ENCODE results near the gene FCER2.
A peak's percentile ranks its signal among the peaks of the same experiment; 100 is the strongest.

FCER2 gene

GRCh38 chr19:7676376-7676775 lies 25.6 kb downstream of the FCER2 start:
- DNase-seq = peak in 1 of 2 donors; percentile 29

- DNase-seq = peak; percentile 56 to 76
Measured at GRCh38 chr19:7674010-7675005, 27.6 kb downstream of the FCER2 start.

DNA sequence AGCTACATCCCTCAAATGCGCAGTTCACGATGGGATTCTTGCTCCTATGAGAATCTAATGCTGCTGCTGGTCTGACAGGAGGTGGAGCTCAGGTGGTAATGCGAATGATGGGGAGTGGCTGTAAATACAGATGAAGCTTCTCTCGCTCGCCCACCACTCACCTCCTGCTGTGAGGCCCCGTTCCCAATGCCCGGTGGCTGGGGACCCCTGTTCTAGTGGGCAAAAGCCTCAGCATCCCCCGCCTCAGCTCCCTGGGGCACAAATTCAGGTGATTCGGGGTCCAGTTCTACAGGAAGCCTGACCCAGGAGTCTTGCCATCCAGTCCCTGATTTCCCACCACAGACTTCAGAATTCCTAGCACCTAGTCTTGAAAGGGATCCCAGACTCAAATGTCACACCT lies 29.4 kb downstream of the FCER2 start:
- DNase-seq = no peak

GRCh38 chr19:7670790-7671189 lies 31.1 kb downstream of the FCER2 start:
- DNase-seq = no peak

GRCh38 chr19:7670150-7670783 lies 31.7 kb downstream of the FCER2 start:
- DNase-seq = peak; percentile 34 to 50

DNA sequence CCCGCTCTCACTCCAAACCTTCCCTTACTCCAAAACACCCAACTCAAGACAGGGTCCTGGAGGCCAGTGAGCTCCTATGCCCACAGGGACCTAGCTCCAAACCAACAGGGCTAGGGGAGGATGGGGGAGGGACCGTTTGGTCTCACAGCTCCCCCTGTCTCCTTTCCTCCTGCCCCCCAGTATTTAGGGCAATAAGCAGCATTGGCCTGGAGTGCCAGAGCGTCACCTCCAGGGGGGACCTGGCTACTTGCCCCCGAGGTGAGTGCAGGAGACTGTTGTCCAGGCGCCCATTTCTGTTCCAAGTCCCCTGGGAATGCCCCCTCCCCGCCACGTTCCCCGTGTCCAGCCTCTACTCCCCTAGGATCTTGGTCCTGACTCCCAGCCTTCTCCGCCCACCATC lies 32.3 kb downstream of the FCER2 start:
- DNase-seq = no peak

- no peak for DNase-seq
Measured at GRCh38 chr19:7668842-7669241, 33.1 kb downstream of the FCER2 start, which contains the start of gene RETN. TSS of gene RETN (plus strand) at chr19:7669049. CDS start at chr19:7669327, 278 bp downstream.

GRCh38 chr19:7665076-7665475 lies 36.9 kb downstream of the FCER2 start:
- DNase-seq = no peak

- no peak for DNase-seq
Measured at GRCh38 chr19:7663706-7664105, 38.2 kb downstream of the FCER2 start.

- no peak for DNase-seq
Measured at GRCh38 chr19:7662657-7663056, 39.3 kb downstream of the FCER2 start.

DNA sequence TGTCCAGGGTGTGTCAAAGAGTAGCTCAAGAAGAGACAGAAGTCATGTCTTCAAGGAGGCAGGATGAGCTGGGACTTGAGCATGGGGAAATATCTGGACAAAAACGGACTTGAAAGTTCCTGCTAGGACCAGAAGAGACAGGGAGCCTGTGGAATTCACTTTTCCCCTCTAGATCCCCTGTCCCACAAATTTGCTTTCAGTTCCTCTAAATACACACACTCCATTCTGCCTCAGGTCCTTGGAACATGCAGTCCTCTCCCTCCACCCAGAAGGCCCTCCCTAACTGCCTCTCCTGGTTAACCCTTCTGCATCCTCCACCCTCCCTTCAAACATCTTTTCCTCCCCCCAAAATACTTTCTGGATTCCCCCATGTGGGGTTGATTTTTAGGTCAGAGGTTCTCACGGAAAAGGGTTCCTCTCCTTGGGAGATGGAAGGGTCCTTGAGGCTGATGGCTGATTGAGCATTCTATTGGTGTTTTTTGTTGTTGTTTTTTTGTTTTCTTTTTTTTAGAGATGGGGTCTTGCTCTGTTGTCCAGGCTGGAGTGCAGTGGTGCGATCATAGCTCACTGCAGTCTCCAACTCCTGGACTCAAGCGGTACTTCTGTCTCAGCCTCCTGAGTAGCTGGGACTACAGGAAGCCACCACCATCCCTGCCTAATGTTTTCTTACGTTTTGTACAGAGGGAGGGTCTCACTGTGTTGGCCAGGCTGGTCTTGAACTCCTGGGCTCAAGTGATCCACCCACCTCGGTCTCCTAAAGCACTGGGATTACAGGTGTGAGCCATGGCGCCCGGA lies 40.0 kb downstream of the FCER2 start:
- no peak for DNase-seq

DNA sequence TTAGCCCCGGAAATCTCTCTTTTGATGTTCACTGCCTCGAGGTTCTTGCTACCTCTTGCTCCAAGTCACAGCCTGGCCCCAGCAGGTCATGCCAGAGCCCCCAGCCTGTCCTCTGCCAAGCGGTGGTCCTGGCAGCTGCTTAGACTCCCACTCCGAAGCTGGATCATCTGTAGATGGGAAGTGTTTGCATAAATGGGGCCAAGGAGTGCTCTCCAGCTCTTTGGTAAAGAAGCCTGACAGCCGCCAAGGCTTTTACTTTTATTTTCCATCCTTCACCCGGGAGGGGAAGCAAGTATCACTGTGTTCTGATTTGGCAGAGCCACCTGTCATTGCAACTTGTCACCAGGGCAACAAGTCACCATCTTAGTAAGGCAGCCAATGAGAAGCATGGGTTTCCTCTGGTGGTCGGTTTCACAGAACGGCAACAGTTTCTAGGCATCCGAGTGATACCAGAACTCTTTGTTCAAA lies 43.7 kb downstream of the FCER2 start:
- DNase-seq = peak; percentile 71 to 78

GRCh38 chr19:7657131-7657751 lies 44.7 kb downstream of the FCER2 start:
- DNase-seq = peak; percentile 37 to 71

DNA sequence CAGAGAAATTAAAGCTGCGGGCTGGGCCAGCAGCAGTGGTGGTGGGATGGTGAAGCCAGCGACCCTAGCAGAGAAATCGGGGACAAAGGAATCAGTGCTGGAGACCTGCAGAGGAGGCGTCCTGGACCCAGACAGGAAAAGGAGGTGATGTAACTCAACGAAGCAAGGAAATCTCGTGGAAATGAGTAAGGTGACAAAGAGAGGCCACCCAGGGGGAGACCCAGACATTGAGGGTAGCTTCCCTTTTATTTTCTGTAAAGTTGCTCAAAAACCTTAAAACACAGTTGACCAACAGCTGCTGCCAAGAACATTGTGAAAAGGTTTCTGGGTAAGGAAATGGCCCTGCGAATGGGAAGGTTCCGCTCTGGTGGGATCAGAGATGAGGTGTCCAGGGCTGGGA lies 46.4 kb downstream of the FCER2 start:
- DNase-seq = peak in 1 of 2 donors; percentile 55

GRCh38 chr19:7654401-7654800 lies 47.5 kb downstream of the FCER2 start:
- no peak for DNase-seq

DNA sequence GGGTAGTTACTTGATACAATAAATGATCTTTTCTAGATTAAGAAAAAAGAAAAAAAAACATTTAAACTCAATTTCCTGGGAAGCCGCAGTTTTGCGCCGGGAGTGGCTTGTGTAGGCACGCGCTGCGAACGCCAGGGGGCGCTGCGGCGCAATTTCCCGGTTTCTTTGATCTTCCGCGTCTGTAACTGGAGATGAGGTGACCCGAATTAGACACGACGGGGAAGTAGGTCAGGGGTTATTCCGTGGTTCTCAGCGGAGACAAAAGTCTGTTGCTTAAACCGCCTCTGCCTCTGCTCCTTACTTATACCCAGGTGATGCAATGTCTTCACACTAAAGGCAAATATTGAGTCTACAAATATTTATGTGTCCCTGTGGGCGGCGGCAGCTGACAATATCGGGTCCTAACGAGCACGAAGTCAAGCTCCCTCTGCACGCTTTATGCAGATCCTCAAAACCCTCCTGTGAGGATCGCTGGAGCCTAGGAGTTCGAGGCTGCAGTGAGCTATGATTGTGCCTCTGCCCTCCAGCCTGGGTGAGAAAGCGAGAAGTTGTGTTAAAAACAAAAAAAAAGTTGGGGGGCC lies 49.8 kb downstream of the FCER2 start:
- peak; percentile 86 to 89 for DNase-seq

DNA sequence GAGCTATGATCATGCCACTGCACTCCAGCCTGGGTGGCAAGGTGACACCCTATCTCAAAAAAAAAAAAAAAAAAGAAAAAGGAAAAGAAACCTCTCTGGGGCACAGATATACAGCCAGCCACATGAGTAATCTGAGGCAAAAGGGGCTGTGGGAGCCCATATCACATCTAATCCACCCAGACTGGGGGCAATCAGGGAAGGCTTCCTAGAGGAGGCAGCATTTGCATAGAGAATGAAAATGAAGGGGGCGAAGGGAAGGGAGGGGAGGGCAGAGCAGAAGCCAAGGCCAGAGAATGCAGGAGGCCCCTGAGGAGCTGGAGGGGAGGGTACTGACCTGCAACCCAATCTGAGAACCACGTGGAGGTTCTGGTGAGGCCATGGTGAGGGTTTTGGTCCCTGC lies 51.8 kb downstream of the FCER2 start:
- DNase-seq = no peak

- DNase-seq = no peak
Measured at GRCh38 chr19:7648265-7649014, 53.5 kb downstream of the FCER2 start.

DNA sequence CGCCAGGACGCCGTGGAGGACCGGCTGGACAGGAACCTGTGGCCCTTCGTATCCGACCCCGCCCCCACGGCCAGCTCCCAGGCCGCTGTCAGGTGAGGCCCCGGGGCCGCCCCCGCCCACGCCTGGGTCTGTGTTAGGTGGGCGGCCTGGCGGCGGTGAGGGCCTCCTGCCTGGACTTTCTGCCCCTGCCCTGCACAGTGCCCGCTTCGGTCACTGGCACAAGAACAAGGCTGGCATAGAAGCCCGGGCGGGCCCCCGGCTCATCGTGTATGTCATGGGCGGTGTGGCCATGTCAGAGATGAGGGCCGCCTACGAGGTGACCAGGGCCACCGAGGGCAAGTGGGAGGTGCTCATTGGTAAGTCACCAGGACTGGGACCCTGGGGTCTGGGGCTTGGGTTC lies 54.8 kb downstream of the FCER2 start:
- DNase-seq = no peak

DNA sequence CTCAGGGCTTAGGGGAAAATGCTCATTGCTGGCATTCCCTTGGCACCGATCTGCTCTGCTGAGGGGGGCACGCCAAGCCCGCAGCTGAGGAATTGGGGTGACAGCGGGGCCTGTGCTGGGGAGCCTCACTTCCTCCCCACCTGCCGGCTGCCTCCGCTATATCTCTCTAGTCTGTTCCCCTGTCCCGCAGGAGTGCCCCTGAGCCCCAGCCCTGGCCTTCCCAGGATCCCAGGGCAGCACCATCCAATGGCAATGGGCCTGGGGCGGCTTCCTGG lies 55.6 kb downstream of the FCER2 start:
- no peak for DNase-seq

DNA sequence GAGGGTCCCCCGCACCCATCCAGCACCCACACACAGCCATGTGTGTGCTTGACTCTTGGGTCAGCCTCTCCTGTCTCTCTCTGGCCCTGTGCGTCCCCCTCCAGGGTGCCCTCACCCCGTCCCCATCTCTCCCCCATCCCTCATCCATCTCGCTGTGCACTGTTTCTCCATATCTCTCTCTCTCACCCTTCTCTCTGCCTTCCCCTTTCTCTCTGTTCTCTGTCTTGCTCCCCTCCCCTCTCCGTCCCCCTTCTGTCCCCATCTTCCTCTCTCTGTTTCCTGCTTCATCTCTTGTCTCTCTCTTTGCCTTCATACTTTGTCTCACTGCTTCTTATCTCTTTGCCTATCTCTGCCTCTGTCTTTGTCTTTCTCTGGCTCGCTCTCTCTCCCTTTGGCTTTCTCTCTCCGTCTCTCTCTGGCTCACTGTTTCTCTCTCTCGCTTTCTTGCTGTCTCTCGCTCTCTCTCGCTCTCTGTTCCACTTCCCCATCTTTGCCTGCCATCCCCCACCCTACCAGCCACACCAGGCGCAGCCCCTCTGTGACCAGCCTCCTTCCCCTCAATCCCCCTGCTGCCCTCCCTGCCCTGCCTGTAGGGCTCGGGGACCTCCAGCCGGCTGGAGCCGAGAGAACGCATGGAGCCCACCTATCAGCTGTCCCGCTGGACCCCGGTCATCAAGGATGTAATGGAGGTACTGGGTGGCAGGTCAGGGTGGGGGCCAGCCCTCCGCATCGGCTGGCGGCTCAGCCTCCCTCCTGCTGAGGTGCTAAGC lies 56.1 kb downstream of the FCER2 start:
- no peak for DNase-seq
